Measurements from ENCODE around the gene RALY. TPM values are rescaled to one million over a fixed set of nuclear protein-coding genes. Genes with fewer than 3 reads are reported as not detected.

The RALY gene
- polyA plus RNA-seq, 1 donor from 2014 or later = 221 TPM

DNA sequence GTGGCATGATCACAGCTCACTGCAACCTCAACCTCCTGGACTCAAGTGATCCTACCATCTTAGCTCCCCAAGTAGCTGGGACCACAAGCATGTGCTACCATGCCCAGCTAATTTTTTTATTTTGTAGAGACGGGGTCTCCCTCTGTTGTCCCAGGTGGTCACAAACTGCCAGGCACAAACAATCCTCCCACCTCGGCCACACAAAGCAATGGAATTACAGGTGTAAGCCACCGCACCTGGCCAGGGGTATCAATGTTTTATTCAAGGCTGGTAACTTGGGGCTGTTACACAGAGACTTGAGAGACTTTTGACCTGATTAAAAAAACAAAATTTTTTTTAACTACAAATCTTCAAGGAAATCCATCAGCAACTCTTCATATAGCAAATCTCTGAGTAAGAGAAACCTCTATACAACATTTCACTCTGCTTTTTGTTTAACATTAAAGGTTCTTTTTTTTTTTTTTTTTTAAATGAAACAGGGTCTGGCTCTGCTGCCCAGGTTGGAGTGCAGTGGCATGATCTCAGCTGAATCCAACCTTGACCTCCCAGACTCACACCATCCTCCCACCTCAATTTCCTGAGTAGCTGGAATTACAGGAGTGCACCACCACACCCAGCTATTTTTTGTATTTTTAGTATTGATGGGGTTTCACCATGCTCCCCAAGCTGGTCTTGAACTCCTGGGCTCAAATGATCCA lies 112.4 kb downstream of the RALY start:
- Histone ChIP-seq H3F3A (ENCODE audit: insufficient read depth, low read length, poor library complexity, severe bottlenecking) (no peaks in the 10 kb centered on the region), H3K4me2 (ENCODE audit: low read length) (no peak overlapping the region), H3K79me2 (replicated peaks; ENCODE audit: insufficient read depth, low read length) (peaks cover 52% of the 10 kb centered on the region), H3K9me3 (ENCODE audit: low read length) (no peaks in the 10 kb centered on the region), H3K27ac (ENCODE audit: low read length) (no peak overlapping the region), H3K36me3 (ENCODE audit: insufficient read depth, low read length) (peaks cover 21% of the 10 kb centered on the region), H3K9me2 (ENCODE audit: insufficient read depth, low read length) (no peaks in the 10 kb centered on the region), H3K9ac (ENCODE audit: low read length) (no peak overlapping the region), H3K4me3 (ENCODE audit: low read length) (no peak overlapping the region), H2AFZ (ENCODE audit: low read depth, low read length) (no peak overlapping the region), H4K20me1 (ENCODE audit: insufficient read depth) (no peaks in the 10 kb centered on the region), H3K27me3 (ENCODE audit: insufficient read depth, low read depth, low read length) (no peaks in the 10 kb centered on the region)
- no peak for TF ChIP-seq TAF1 (IDR thresholded peaks at IDR 0.05; ENCODE audit: low read depth)

DNA sequence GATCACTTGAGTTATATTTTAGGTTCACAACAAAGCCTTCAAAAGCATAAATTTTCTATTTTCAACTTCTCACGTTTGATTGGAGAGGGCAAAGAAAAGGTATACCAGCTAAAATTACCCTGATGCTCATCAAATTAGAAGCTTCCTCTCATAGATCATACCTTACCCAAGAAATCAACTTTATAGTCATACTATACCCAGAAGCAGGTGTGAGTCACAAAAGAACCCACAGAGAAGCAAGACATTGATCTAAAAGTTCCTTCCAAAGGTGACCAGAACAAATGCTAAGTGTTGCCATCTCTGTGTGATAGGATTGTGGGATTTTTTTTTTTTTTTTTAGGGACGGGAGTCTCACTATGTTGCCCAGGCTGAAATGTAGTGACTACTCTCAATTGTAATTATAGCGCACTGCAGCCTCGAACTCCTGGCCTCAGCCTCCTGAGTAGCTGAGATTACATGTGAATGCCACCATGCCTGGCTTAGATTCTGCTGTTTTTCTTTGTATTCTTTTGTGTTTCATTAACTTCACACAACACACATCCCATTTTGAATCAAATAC lies 115.0 kb downstream of the RALY start:
- Histone ChIP-seq H3K79me2 (replicated peaks; ENCODE audit: insufficient read depth, low read length) (peaks cover 58% of the 10 kb centered on the region), H3F3A (ENCODE audit: insufficient read depth, low read length, poor library complexity, severe bottlenecking) (no peaks in the 10 kb centered on the region), H3K27me3 (ENCODE audit: insufficient read depth, low read depth, low read length) (no peaks in the 10 kb centered on the region), H4K20me1 (ENCODE audit: insufficient read depth) (no peaks in the 10 kb centered on the region), H3K36me3 (ENCODE audit: insufficient read depth, low read length) (peaks cover 14% of the 10 kb centered on the region), H3K4me2 (ENCODE audit: low read length) (no peak overlapping the region), H2AFZ (ENCODE audit: low read depth, low read length) (no peak overlapping the region), H3K9me2 (ENCODE audit: insufficient read depth, low read length) (no peaks in the 10 kb centered on the region), H3K27ac (ENCODE audit: low read length) (no peak overlapping the region), H3K9me3 (ENCODE audit: low read length) (no peaks in the 10 kb centered on the region), H3K4me3 (ENCODE audit: low read length) (no peak overlapping the region), H3K9ac (ENCODE audit: low read length) (no peak overlapping the region)
- TF ChIP-seq SMC3 (conservative IDR thresholded peaks at IDR 0.05; ENCODE audit: poor library complexity) (no peak), EP300 (conservative IDR thresholded peaks at IDR 0.05; ENCODE audit: poor library complexity, severe bottlenecking) (no peak), POLR2AphosphoS5 (IDR thresholded peaks at IDR 0.05) (no peak), RAD21 (conservative IDR thresholded peaks at IDR 0.05) (no peak), TAF1 (IDR thresholded peaks at IDR 0.05; ENCODE audit: low read depth) (no peak)
- TF ChIP-seq, protein P1, sequence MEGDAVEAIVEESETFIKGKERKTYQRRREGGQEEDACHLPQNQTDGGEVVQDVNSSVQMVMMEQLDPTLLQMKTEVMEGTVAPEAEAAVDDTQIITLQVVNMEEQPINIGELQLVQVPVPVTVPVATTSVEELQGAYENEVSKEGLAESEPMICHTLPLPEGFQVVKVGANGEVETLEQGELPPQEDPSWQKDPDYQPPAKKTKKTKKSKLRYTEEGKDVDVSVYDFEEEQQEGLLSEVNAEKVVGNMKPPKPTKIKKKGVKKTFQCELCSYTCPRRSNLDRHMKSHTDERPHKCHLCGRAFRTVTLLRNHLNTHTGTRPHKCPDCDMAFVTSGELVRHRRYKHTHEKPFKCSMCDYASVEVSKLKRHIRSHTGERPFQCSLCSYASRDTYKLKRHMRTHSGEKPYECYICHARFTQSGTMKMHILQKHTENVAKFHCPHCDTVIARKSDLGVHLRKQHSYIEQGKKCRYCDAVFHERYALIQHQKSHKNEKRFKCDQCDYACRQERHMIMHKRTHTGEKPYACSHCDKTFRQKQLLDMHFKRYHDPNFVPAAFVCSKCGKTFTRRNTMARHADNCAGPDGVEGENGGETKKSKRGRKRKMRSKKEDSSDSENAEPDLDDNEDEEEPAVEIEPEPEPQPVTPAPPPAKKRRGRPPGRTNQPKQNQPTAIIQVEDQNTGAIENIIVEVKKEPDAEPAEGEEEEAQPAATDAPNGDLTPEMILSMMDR (IDR thresholded peaks at IDR 0.05; ENCODE audit: poor library complexity, severe bottlenecking) = no peak
- TF ChIP-seq, protein P2, sequence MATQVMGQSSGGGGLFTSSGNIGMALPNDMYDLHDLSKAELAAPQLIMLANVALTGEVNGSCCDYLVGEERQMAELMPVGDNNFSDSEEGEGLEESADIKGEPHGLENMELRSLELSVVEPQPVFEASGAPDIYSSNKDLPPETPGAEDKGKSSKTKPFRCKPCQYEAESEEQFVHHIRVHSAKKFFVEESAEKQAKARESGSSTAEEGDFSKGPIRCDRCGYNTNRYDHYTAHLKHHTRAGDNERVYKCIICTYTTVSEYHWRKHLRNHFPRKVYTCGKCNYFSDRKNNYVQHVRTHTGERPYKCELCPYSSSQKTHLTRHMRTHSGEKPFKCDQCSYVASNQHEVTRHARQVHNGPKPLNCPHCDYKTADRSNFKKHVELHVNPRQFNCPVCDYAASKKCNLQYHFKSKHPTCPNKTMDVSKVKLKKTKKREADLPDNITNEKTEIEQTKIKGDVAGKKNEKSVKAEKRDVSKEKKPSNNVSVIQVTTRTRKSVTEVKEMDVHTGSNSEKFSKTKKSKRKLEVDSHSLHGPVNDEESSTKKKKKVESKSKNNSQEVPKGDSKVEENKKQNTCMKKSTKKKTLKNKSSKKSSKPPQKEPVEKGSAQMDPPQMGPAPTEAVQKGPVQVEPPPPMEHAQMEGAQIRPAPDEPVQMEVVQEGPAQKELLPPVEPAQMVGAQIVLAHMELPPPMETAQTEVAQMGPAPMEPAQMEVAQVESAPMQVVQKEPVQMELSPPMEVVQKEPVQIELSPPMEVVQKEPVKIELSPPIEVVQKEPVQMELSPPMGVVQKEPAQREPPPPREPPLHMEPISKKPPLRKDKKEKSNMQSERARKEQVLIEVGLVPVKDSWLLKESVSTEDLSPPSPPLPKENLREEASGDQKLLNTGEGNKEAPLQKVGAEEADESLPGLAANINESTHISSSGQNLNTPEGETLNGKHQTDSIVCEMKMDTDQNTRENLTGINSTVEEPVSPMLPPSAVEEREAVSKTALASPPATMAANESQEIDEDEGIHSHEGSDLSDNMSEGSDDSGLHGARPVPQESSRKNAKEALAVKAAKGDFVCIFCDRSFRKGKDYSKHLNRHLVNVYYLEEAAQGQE (IDR thresholded peaks at IDR 0.05; ENCODE audit: borderline replicate concordance) = no peak

DNA sequence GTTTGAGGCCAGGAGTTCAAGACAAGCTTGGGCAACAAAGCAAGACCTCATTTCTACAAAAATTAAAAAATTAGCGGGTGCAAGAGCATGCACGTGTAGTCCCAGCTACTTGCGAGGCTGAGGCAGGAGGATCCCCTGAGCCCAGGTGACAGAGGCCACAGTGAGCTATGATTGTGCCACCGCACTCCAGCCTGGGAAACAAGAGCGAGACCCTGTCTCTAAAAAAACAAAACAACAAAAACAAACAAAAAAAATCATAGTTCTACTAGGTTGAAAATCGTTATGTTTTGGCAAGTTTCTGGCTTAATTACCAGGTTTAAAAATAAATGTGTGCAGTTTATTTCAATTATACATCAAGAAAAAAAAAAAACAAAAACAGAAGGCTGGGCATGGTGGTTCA lies 115.7 kb downstream of the RALY start:
- Histone ChIP-seq H3F3A (ENCODE audit: insufficient read depth, low read length, poor library complexity, severe bottlenecking) (no peaks in the 10 kb centered on the region), H3K9me2 (ENCODE audit: insufficient read depth, low read length) (no peaks in the 10 kb centered on the region), H2AFZ (ENCODE audit: low read depth, low read length) (no peak overlapping the region), H3K27ac (ENCODE audit: low read length) (no peak overlapping the region), H3K4me3 (ENCODE audit: low read length) (no peak overlapping the region), H3K79me2 (replicated peaks; ENCODE audit: insufficient read depth, low read length) (peaks cover 58% of the 10 kb centered on the region), H3K9ac (ENCODE audit: low read length) (no peak overlapping the region), H3K27me3 (ENCODE audit: insufficient read depth, low read depth, low read length) (no peaks in the 10 kb centered on the region), H3K4me2 (ENCODE audit: low read length) (no peak overlapping the region), H3K9me3 (ENCODE audit: low read length) (no peaks in the 10 kb centered on the region), H4K20me1 (ENCODE audit: insufficient read depth) (no peaks in the 10 kb centered on the region), H3K36me3 (ENCODE audit: insufficient read depth, low read length) (peaks cover 8% of the 10 kb centered on the region)
- TF ChIP-seq SMC3 (conservative IDR thresholded peaks at IDR 0.05; ENCODE audit: poor library complexity) (no peak), TAF1 (IDR thresholded peaks at IDR 0.05; ENCODE audit: low read depth) (no peak)
